ENCODE measurements around the gene AVPR1A. TPM values are rescaled to one million over a fixed set of nuclear protein-coding genes. Genes with fewer than 3 reads are reported as not detected.

Gene AVPR1A
- total and polyA plus RNA-seq, 10 of the 15 experiments (the other 5 are each of a cell fraction or from before 2014, with no cell fraction given) = 0.04 to 0.10 TPM; not detected in 8

- BruUV-seq (replicated peaks) = no TSS peak
- H3K9me3 ChIP-seq (replicated peaks; ENCODE audit: control insufficient read depth, insufficient read depth, low read length) = no peaks in the 10 kb centered on the region; the same call in 2 of the 3 replicates
- CTCF ChIA-PET = interaction anchor here (1.5 kb wide), 1 partner anchor 122 kb away, joined by 3 read pairs; no protein-coding TSS in a partner anchor
- FAIRE-seq (no peak), DNase-seq (ENCODE audit: low read depth, low spot score) (no peak), ATAC-seq (no peak)
- POLR2A ChIA-PET = no interaction called here
- RAD21 ChIA-PET (ENCODE audit: unreplicated experiment) = no interaction called here
- no peaks in the 10 kb centered on the region for H4K20me1 ChIP-seq (ENCODE audit: control insufficient read depth, insufficient read depth)
- no peaks in the 10 kb centered on the region for H3K36me3 ChIP-seq (ENCODE audit: control insufficient read depth in 2 of 2, insufficient read depth in 2 of 2, low read length in 1 of 2)
- no peak overlapping the region for H3K27ac ChIP-seq (ENCODE audit: control insufficient read depth, insufficient read depth)
- peaks cover 10 to 11% of the 10 kb centered on the region in 2 experiments for H3K27me3 ChIP-seq (replicated peaks in 1 of 2; ENCODE audit: control insufficient read depth in 2 of 2, insufficient read depth in 2 of 2, low read length in 1 of 2)
- TF ChIP-seq YBX1 (IDR thresholded peaks at IDR 0.05) (no peak), CHD2 (IDR thresholded peaks at IDR 0.05; ENCODE audit: borderline replicate concordance, low read depth, low read length) (no peak), MEF2B (IDR thresholded peaks at IDR 0.05; ENCODE audit: partially characterized antibody, poor library complexity, severe bottlenecking) (no peak), NFXL1 (IDR thresholded peaks at IDR 0.05; ENCODE audit: borderline replicate concordance) (no peak), SIX5 (IDR thresholded peaks at IDR 0.05; ENCODE audit: low read depth, low read length, severe bottlenecking) (no peak), USF2 (IDR thresholded peaks at IDR 0.05; ENCODE audit: borderline replicate concordance, low read depth, low read length) (no peak), SP1 (IDR thresholded peaks at IDR 0.05; ENCODE audit: low read depth, low read length) (no peak), IKZF1 (conservative IDR thresholded peaks at IDR 0.05) (no peak), TCF12 (IDR thresholded peaks at IDR 0.05; ENCODE audit: low read depth, low read length) (no peak), ASH2L (IDR thresholded peaks at IDR 0.05; ENCODE audit: borderline replicate concordance, low read depth) (no peak), POLR2AphosphoS5 (IDR thresholded peaks at IDR 0.05; ENCODE audit: low read length) (no peak), HCFC1 (IDR thresholded peaks at IDR 0.05; ENCODE audit: low read length) (no peak), HDAC2 (IDR thresholded peaks at IDR 0.05) (no peak), RCOR1 (conservative IDR thresholded peaks at IDR 0.05; ENCODE audit: low read depth, low read length) (no peak)
- H2AFZ ChIP-seq (ENCODE audit: control insufficient read depth, low read depth, low read length) = no peak overlapping the region
- H3K4me2 ChIP-seq (ENCODE audit: control insufficient read depth, insufficient read depth) = no peak overlapping the region
- H3K4me3 ChIP-seq = no peak overlapping the region
- 31% methylated on average over 5 of the region's 5 CpGs for WGBS (ENCODE audit: insufficient coverage, insufficient replicate concordance, low lambda C conversion rate, missing lambda C conversion rate)
- H3K79me2 ChIP-seq (ENCODE audit: control insufficient read depth, insufficient read depth, low read length) = no peaks in the 10 kb centered on the region
- intact Hi-C loops (cut with micrococcal nuclease; ENCODE audit: unreplicated experiment) (no loop called here), in situ Hi-C loops (cut with MboI) (no loop called here)
- H3K4me1 ChIP-seq (ENCODE audit: control insufficient read depth, insufficient read depth, low read length) = no peaks in the 10 kb centered on the region
- H3K9ac ChIP-seq (ENCODE audit: control insufficient read depth, insufficient read depth, low read length) = no peak overlapping the region
- SMC1A ChIA-PET (ENCODE audit: uncharacterized antibody, unreplicated experiment) = no interaction called here
Observed at GRCh38 chr12:63154560-63154959, 3.6 kb upstream of the AVPR1A start.
